HepG2 (cell line): Measurements from ENCODE around the gene KLB. TPM values are rescaled to one million over a fixed set of nuclear protein-coding genes. Genes with fewer than 3 reads are reported as not detected.
A peak's percentile ranks its signal among the peaks of the same experiment; 100 is the strongest.

Experiments
- CBX2 ChIP-seq, 2 experiments: fragments of 200-600 bp in 1 of 2; sonication (generic); formaldehyde crosslinking in 1 of 2; IDR thresholded peaks; 2 replicates each; pipeline versions ENCODE4 v1.7.0 to v1.8.1; 2018 to 2022; ENCODE audit warnings: low read depth in 2 of 2, low read length in 1 of 2, mild to moderate bottlenecking in 1 of 2, missing genetic modification reagents in 1 of 2
- ESRRA ChIP-seq: sonication (generic); formaldehyde crosslinking; IDR thresholded peaks from 2 replicates; pipeline ENCODE4 v1.5.1; 2020; ENCODE audit warnings: mild to moderate bottlenecking, low read depth, missing genetic modification reagents
- HOXA3 ChIP-seq: sonication (generic); formaldehyde crosslinking; IDR thresholded peaks from 2 replicates; pipeline ENCODE4 v1.5.0; 2020; ENCODE audit warnings: missing genetic modification reagents
- JUND ChIP-seq: sonication (generic); formaldehyde crosslinking; IDR thresholded peaks from 2 replicates; pipeline ENCODE4 v1.8.0; 2022; ENCODE audit warnings: mild to moderate bottlenecking, missing genetic modification reagents
- KDM6A ChIP-seq: IDR thresholded peaks from 2 replicates; pipeline ENCODE4 v1.6.1; 2016; ENCODE audit warnings: low read depth
- MAZ ChIP-seq, 2 experiments: sonication (generic) in 1 of 2; formaldehyde crosslinking in 1 of 2; IDR thresholded peaks; 2 replicates each; pipeline versions ENCODE4 v1.5.0 to v1.6.1; 2012 to 2020; ENCODE audit warnings: low read depth in 2 of 2, mild to moderate bottlenecking in 2 of 2, borderline replicate concordance in 1 of 2, improper control_type of control experiment in 1 of 2, low read length in 1 of 2, missing genetic modification reagents in 1 of 2, moderate library complexity in 1 of 2
- MEIS2 ChIP-seq: sonication (generic); formaldehyde crosslinking; IDR thresholded peaks from 2 replicates; pipeline ENCODE4 v1.9.0; 2021; ENCODE audit warnings: mild to moderate bottlenecking, missing genetic modification reagents
- NONO ChIP-seq, 2 experiments: fragments of 450-650 bp in 1 of 2; sonication (generic) in 1 of 2; formaldehyde crosslinking in 1 of 2; IDR thresholded peaks in 1 of 2; conservative IDR thresholded peaks in 1 of 2; 2 replicates each; pipeline versions ENCODE4 v1.6.1 to v1.8.0; 2017 to 2022; ENCODE audit warnings: mild to moderate bottlenecking in 1 of 2, missing genetic modification reagents in 1 of 2, moderate library complexity in 1 of 2
- RFXANK ChIP-seq: IDR thresholded peaks from 2 replicates; pipeline ENCODE4 v1.6.1; 2016
- SALL2 ChIP-seq: sonication (generic); formaldehyde crosslinking; IDR thresholded peaks from 2 replicates; pipeline ENCODE4 v1.8.1; 2023; ENCODE audit warnings: mild to moderate bottlenecking, missing genetic modification reagents, inconsistent platforms
- SMAD9 ChIP-seq: sonication (generic); formaldehyde crosslinking; IDR thresholded peaks from 2 replicates; pipeline ENCODE4 v1.5.1; 2020; ENCODE audit warnings: mild to moderate bottlenecking, missing genetic modification reagents
- SMARCC2 ChIP-seq: fragments of 450-650 bp; IDR thresholded peaks from 2 replicates; pipeline ENCODE4 v1.6.1; 2017; ENCODE audit warnings: antibody characterized with exemption, mild to moderate bottlenecking
- YEATS2 ChIP-seq: sonication (generic); formaldehyde crosslinking; IDR thresholded peaks from 2 replicates; pipeline ENCODE4 v1.4.0; 2020; ENCODE audit warnings: missing genetic modification reagents, borderline replicate concordance
- ZMYM4 ChIP-seq: sonication (generic); formaldehyde crosslinking; IDR thresholded peaks from 2 replicates; pipeline ENCODE4 v1.8.1; 2023; ENCODE audit warnings: mild to moderate bottlenecking, missing genetic modification reagents
- ZNF230 ChIP-seq: sonication (generic); formaldehyde crosslinking; IDR thresholded peaks from 2 replicates; pipeline ENCODE4 v1.4.0; 2020; ENCODE audit warnings: mild to moderate bottlenecking, missing genetic modification reagents
- ZNF30 ChIP-seq: sonication (generic); formaldehyde crosslinking; IDR thresholded peaks from 2 replicates; pipeline ENCODE4 v1.5.0; 2020; ENCODE audit warnings: mild to moderate bottlenecking, missing genetic modification reagents
- ZNF333 ChIP-seq: sonication (generic); formaldehyde crosslinking; IDR thresholded peaks from 2 replicates; pipeline ENCODE4 v1.4.0; 2020; ENCODE audit warnings: mild to moderate bottlenecking, missing genetic modification reagents, borderline replicate concordance
- ZNF441 ChIP-seq: sonication (generic); formaldehyde crosslinking; IDR thresholded peaks from 2 replicates; pipeline ENCODE4 v1.7.0; 2021; ENCODE audit warnings: missing genetic modification reagents, borderline replicate concordance
- ZNF83 ChIP-seq: sonication (generic); formaldehyde crosslinking; IDR thresholded peaks from 2 replicates; pipeline ENCODE4 v1.4.0; 2020; ENCODE audit warnings: missing genetic modification reagents, mild to moderate bottlenecking, borderline replicate concordance
- ZSCAN21 ChIP-seq: sonication (generic); formaldehyde crosslinking; IDR thresholded peaks from 2 replicates; pipeline ENCODE4 v1.8.0; 2022; ENCODE audit warnings: mild to moderate bottlenecking, missing genetic modification reagents, moderate library complexity, borderline replicate concordance
- polyA plus RNA-seq, 8 experiments: library from polyadenylated mRNA; depleted of rRNA in 3 of 8; stranded (reverse) in 7 of 8; unstranded in 1 of 8; fragments of >200 nt; fragmentation: Illumina TruSeq in 4 of 8; extraction: Trizol in 4 of 8; gene quantifications; 2 replicates each; pipeline versions ENCODE4 v1.2.1 to v1.2.3, GENCODE V29; 2011 to 2016; ENCODE audit warnings: low read depth in 4 of 8, missing spikeins in 1 of 8, mixed read lengths in 1 of 8; ENCODE audit not compliant: insufficient read depth in 1 of 8
- total RNA-seq, 5 experiments: library from RNA; depleted of rRNA; stranded (reverse); fragments of >200 nt; fragmentation: Illumina TruSeq; extraction: Trizol; gene quantifications; 2 replicates each; pipeline ENCODE4 v1.2.3, GENCODE V29; 2016; ENCODE audit warnings: low read depth in 1 of 5
- TF ChIP-seq, protein P1 (sequence below): sonication (generic); formaldehyde crosslinking; IDR thresholded peaks from 2 replicates; pipeline ENCODE4 v1.5.1; 2020; ENCODE audit warnings: mild to moderate bottlenecking, missing genetic modification reagents, borderline replicate concordance
- TF ChIP-seq, protein P2 (sequence below): sonication (generic); formaldehyde crosslinking; IDR thresholded peaks from 2 replicates; pipeline ENCODE4 v1.4.0; 2020; ENCODE audit warnings: mild to moderate bottlenecking, missing genetic modification reagents
- TF ChIP-seq, protein P3 (sequence below): sonication (generic); formaldehyde crosslinking; conservative IDR thresholded peaks from 2 replicates; pipeline ENCODE4 v1.8.0; 2022; ENCODE audit warnings: missing genetic modification reagents

Gene KLB
- total and polyA plus RNA-seq, 2 of the 13 experiments (the other 11 are each of a cell fraction or from before 2014, with no cell fraction given), result 25.3 to 82.0 TPM

DNA sequence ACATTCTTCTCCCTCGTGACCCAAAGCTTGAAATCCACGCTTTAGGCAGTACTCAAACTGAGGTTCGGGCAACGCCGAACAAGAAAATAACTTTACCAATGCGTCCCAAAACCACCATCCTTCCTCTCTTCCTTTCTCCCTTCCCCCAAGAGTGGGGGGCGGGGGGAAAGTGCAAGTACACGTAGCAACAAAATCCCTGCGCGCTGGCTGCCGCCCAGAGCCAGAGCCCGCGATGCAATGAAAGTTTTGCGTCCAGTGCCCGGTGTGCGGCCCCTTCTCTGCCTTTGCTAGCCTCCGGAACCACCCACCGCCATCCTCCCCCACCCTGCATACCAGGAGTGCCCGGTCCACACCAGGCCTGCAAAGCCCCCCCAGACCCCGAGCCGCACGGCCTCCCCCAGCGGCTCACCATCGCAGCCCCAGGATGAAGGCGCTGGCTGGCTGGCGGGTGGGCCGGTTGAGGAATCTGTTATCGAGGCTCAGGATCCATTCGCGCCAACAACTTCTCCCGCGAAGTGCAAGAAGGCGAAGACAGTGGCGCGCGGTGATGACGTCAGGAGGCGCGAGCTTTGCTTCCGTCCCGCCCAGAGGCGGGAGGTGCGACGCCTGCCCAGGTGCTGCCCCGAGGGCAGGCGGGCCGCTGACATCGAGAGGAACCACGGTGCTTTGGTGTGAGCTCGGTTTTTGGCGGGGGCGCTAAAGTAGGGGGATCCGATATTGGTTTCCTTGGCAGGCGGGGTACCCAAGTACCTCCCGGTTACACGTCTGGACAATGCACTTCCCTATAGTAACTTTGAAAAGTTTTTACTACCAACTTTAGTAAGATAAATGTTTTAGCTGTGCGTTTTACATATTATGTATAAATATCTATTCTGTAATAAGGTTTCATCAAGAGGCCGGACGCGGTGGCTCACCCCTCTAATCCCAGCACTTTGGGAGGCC, 40.6 kb upstream of the KLB start, which contains the start of gene RFC1 (continued):
- peak; percentile 99 for TF ChIP-seq HOXA3 (CRISPR knock-in tag)
- no peak for TF ChIP-seq CBX2 (IDR thresholded peaks at IDR 0.05; ENCODE audit: low read depth, low read length)
- TF ChIP-seq CBX2 (CRISPR knock-in tag; IDR thresholded peaks at IDR 0.05; ENCODE audit: low read depth), result no peak
- TF ChIP-seq ZNF441 (CRISPR knock-in tag), result peak; percentile 55; the same call in 1 of the 2 replicates
- peak; percentile 98 for TF ChIP-seq ZSCAN21
- TF ChIP-seq, protein P1, sequence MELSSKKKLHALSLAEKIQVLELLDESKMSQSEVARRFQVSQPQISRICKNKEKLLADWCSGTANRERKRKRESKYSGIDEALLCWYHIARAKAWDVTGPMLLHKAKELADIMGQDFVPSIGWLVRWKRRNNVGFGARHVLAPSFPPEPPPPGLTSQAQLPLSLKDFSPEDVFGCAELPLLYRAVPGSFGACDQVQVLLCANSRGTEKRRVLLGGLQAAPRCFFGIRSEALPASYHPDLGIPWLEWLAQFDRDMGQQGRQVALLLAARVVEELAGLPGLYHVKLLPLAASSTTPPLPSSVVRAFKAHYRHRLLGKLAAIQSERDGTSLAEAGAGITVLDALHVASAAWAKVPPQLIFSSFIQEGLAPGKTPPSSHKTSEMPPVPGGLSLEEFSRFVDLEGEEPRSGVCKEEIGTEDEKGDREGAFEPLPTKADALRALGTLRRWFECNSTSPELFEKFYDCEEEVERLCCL (CRISPR knock-in tag), result peak; percentile 92
- TF ChIP-seq YEATS2 (CRISPR knock-in tag), result peak; percentile 97
- TF ChIP-seq ESRRA, result peak; percentile 78
- TF ChIP-seq ZMYM4 (CRISPR knock-in tag), result peak; percentile 98
- TF ChIP-seq RFXANK (CRISPR knock-in tag), result no peak
- peak; percentile 98 for TF ChIP-seq ZNF230 (CRISPR knock-in tag)
- TF ChIP-seq KDM6A, result no peak
- TF ChIP-seq MEIS2 (CRISPR knock-in tag), result peak; percentile 96
- TF ChIP-seq, protein P2, sequence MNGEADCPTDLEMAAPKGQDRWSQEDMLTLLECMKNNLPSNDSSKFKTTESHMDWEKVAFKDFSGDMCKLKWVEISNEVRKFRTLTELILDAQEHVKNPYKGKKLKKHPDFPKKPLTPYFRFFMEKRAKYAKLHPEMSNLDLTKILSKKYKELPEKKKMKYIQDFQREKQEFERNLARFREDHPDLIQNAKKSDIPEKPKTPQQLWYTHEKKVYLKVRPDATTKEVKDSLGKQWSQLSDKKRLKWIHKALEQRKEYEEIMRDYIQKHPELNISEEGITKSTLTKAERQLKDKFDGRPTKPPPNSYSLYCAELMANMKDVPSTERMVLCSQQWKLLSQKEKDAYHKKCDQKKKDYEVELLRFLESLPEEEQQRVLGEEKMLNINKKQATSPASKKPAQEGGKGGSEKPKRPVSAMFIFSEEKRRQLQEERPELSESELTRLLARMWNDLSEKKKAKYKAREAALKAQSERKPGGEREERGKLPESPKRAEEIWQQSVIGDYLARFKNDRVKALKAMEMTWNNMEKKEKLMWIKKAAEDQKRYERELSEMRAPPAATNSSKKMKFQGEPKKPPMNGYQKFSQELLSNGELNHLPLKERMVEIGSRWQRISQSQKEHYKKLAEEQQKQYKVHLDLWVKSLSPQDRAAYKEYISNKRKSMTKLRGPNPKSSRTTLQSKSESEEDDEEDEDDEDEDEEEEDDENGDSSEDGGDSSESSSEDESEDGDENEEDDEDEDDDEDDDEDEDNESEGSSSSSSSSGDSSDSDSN (CRISPR knock-in tag), result peak; percentile 64; the same call in 1 of the 2 replicates
- TF ChIP-seq ZNF333 (CRISPR knock-in tag), result peak; percentile 97; the same call in 1 of the 2 replicates
- TF ChIP-seq, protein P3, sequence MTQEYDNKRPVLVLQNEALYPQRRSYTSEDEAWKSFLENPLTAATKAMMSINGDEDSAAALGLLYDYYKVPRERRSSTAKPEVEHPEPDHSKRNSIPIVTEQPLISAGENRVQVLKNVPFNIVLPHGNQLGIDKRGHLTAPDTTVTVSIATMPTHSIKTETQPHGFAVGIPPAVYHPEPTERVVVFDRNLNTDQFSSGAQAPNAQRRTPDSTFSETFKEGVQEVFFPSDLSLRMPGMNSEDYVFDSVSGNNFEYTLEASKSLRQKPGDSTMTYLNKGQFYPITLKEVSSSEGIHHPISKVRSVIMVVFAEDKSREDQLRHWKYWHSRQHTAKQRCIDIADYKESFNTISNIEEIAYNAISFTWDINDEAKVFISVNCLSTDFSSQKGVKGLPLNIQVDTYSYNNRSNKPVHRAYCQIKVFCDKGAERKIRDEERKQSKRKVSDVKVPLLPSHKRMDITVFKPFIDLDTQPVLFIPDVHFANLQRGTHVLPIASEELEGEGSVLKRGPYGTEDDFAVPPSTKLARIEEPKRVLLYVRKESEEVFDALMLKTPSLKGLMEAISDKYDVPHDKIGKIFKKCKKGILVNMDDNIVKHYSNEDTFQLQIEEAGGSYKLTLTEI (CRISPR knock-in tag), result no peak
- TF ChIP-seq NONO (IDR thresholded peaks at IDR 0.05), result no peak
- peak; percentile 82 for TF ChIP-seq NONO (CRISPR knock-in tag; conservative IDR thresholded peaks at IDR 0.05)
- peak; percentile 93 for TF ChIP-seq SMAD9 (CRISPR knock-in tag)
- 0 out of 2 replicates have a peak, but pooled peaks have one; percentile 52 for TF ChIP-seq ZNF83
- no peak for TF ChIP-seq SMARCC2
- TF ChIP-seq SALL2, result peak; percentile 79
- peak; percentile 79 for TF ChIP-seq JUND (CRISPR knock-in tag)
- peak; percentile 98 for TF ChIP-seq ZNF30 (CRISPR knock-in tag)
- no peak for TF ChIP-seq MAZ (IDR thresholded peaks at IDR 0.05; ENCODE audit: borderline replicate concordance, low read depth, low read length)
- peak; percentile 85 for TF ChIP-seq MAZ (CRISPR knock-in tag; IDR thresholded peaks at IDR 0.05; ENCODE audit: low read depth)
